ENCODE results near the gene OR51Q1. TPM values are rescaled to one million over a fixed set of nuclear protein-coding genes. Genes with fewer than 3 reads are reported as not detected.

OR51Q1 gene
- total RNA-seq, 4 donors from 2014 or later, result not detected

GRCh38 chr11:5394091-5394490 lies 27.8 kb upstream of the OR51Q1 start:
- H3K4me3 ChIP-seq, result no peak overlapping the region
- no peaks in the 10 kb centered on the region for H3K36me3 ChIP-seq
- no peak overlapping the region for H3K27ac ChIP-seq
- H3K9me3 ChIP-seq, result no peaks in the 10 kb centered on the region
- ATAC-seq (no peak), DNase-seq (no peak)
- no peaks in the 10 kb centered on the region for H3K4me1 ChIP-seq
- H3K27me3 ChIP-seq, result no peaks in the 10 kb centered on the region
- intact Hi-C loops (cut with DNase I; ENCODE audit: low total_unique reads) (no loop called here), in situ Hi-C loops (cut with MboI; ENCODE audit: low sequenced_read_pairs in 4 of 4) (no loop called here)
- no peak for TF ChIP-seq CTCF (IDR thresholded peaks at IDR 0.05 in 4 of 5, conservative IDR thresholded peaks at IDR 0.05 in 1 of 5)
- no peak for TF ChIP-seq POLR2A (IDR thresholded peaks at IDR 0.05)

GRCh38 chr11:5398936-5399335 lies 23.0 kb upstream of the OR51Q1 start:
- ATAC-seq (no peak), DNase-seq (no peak)
- H3K9me3 ChIP-seq, result no peaks in the 10 kb centered on the region
- no peaks in the 10 kb centered on the region for H3K4me1 ChIP-seq
- TF ChIP-seq CTCF (IDR thresholded peaks at IDR 0.05 in 4 of 5, conservative IDR thresholded peaks at IDR 0.05 in 1 of 5) (no peak), POLR2A (IDR thresholded peaks at IDR 0.05) (no peak)
- intact Hi-C loops (cut with DNase I; ENCODE audit: low total_unique reads) (no loop called here), in situ Hi-C loops (cut with MboI; ENCODE audit: low sequenced_read_pairs in 4 of 4) (no loop called here)
- H3K36me3 ChIP-seq, result no peaks in the 10 kb centered on the region
- no peak overlapping the region for H3K27ac ChIP-seq
- H3K27me3 ChIP-seq, result no peaks in the 10 kb centered on the region
- H3K4me3 ChIP-seq, result no peak overlapping the region

- DNase-seq (no peak), ATAC-seq (no peak)
- Histone ChIP-seq H3K4me3 (no peak overlapping the region), H3K27ac (no peak overlapping the region), H3K36me3 (no peaks in the 10 kb centered on the region), H3K4me1 (no peaks in the 10 kb centered on the region), H3K27me3 (no peaks in the 10 kb centered on the region), H3K9me3 (no peaks in the 10 kb centered on the region)
- TF ChIP-seq CTCF (IDR thresholded peaks at IDR 0.05 in 4 of 5, conservative IDR thresholded peaks at IDR 0.05 in 1 of 5) (no peak), POLR2A (IDR thresholded peaks at IDR 0.05) (no peak)
- in situ Hi-C loops (cut with MboI; ENCODE audit: low sequenced_read_pairs in 4 of 4) (no loop called here), intact Hi-C loops (cut with DNase I; ENCODE audit: low total_unique reads) (no loop called here)
These were observed 16.7 kb upstream of the OR51Q1 start for GRCh38 chr11:5405173-5405572.

GRCh38 chr11:5420993-5421392 lies 918 bp upstream of the OR51Q1 start:
- DNase-seq, result no peak
- no peaks in the 10 kb centered on the region for H3K27me3 ChIP-seq
- H3K4me3 ChIP-seq, result no peak overlapping the region
- TF ChIP-seq POLR2A (IDR thresholded peaks at IDR 0.05) (no peak), CTCF (IDR thresholded peaks at IDR 0.05 in 4 of 5, conservative IDR thresholded peaks at IDR 0.05 in 1 of 5) (no peak)
- ATAC-seq, result no peak
- intact Hi-C loops (cut with DNase I; ENCODE audit: low total_unique reads) (no loop called here), in situ Hi-C loops (cut with MboI; ENCODE audit: low sequenced_read_pairs in 4 of 4) (no loop called here)
- no peaks in the 10 kb centered on the region for H3K9me3 ChIP-seq
- H3K4me1 ChIP-seq, result no peaks in the 10 kb centered on the region
- no peak overlapping the region for H3K27ac ChIP-seq
- H3K36me3 ChIP-seq, result no peaks in the 10 kb centered on the region

GRCh38 chr11:5423131-5423530 lies 1.2 kb downstream of the OR51Q1 start:
- DNase-seq (no peak), ATAC-seq (no peak)
- Histone ChIP-seq H3K4me1 (no peaks in the 10 kb centered on the region), H3K36me3 (no peaks in the 10 kb centered on the region), H3K4me3 (no peak overlapping the region), H3K27ac (no peak overlapping the region), H3K9me3 (no peaks in the 10 kb centered on the region), H3K27me3 (no peaks in the 10 kb centered on the region)
- in situ Hi-C loops (cut with MboI; ENCODE audit: low sequenced_read_pairs in 4 of 4) (no loop called here), intact Hi-C loops (cut with DNase I; ENCODE audit: low total_unique reads) (no loop called here)
- TF ChIP-seq POLR2A (IDR thresholded peaks at IDR 0.05) (no peak), CTCF (IDR thresholded peaks at IDR 0.05 in 4 of 5, conservative IDR thresholded peaks at IDR 0.05 in 1 of 5) (no peak)

Measured in gastrocnemius medialis (tissue), 4 donors.